ENCODE results near the gene TGFBR2. TPM values are rescaled to one million over a fixed set of nuclear protein-coding genes. Genes with fewer than 3 reads are reported as not detected.

Gene TGFBR2
- total RNA-seq, 2 donors from 2014 or later = 91.8 to 143 TPM

- no peak for TF ChIP-seq POLR2A (IDR thresholded peaks at IDR 0.05)
- no peak for TF ChIP-seq CTCF (IDR thresholded peaks at IDR 0.05)
- DNase-seq (no peak), ATAC-seq (no peak)
- Histone ChIP-seq H3K27ac (no peak overlapping the region), H3K9me3 (no peaks in the 10 kb centered on the region), H3K4me3 (no peak overlapping the region), H3K4me1 (peaks cover 17% of the 10 kb centered on the region), H3K36me3 (replicated peaks in 1 of 2; ENCODE audit: insufficient read depth in 1 of 2, low read depth in 2 of 2) (no peaks in the 10 kb centered on the region), H3K27me3 (no peaks in the 10 kb centered on the region)
- intact Hi-C loops (cut with DNase I) = no loop called here
- 76 to 80% methylated on average over 4 of the region's 4 CpGs for WGBS, 2 donors
Measured at GRCh38 chr3:30576946-30577345, 29.5 kb upstream of the TGFBR2 start.

GRCh38 chr3:30577788-30578187 is 28.6 kb upstream of the TGFBR2 start:
- TF ChIP-seq POLR2A (IDR thresholded peaks at IDR 0.05) (no peak), CTCF (IDR thresholded peaks at IDR 0.05) (no peak)
- intact Hi-C loops (cut with DNase I) = no loop called here
- no peak for ATAC-seq

GRCh38 chr3:30578479-30578878 is 27.9 kb upstream of the TGFBR2 start:
- intact Hi-C loops (cut with DNase I) = no loop called here
- ATAC-seq (peak; percentile 24), DNase-seq (peak in 1 of 4 donors; percentile 63)
- TF ChIP-seq CTCF (IDR thresholded peaks at IDR 0.05) (no peak), POLR2A (IDR thresholded peaks at IDR 0.05) (no peak)
- 67 to 74% methylated on average over 4 of the region's 4 CpGs for WGBS, 2 donors
- no peaks in the 10 kb centered on the region for H3K36me3 ChIP-seq (replicated peaks in 1 of 2; ENCODE audit: insufficient read depth in 1 of 2, low read depth in 2 of 2)
- no peak overlapping the region for H3K4me3 ChIP-seq
- H3K27ac ChIP-seq = peak overlapping the region in 2 of 4 donors; percentile 9 to 24
- no peaks in the 10 kb centered on the region for H3K27me3 ChIP-seq
- no peaks in the 10 kb centered on the region for H3K9me3 ChIP-seq
- H3K4me1 ChIP-seq = peaks cover 18% of the 10 kb centered on the region

More at GRCh38 chr3:30577788-30578187, 28.6 kb upstream of the TGFBR2 start:
- Histone ChIP-seq H3K27ac (no peak overlapping the region), H3K9me3 (no peaks in the 10 kb centered on the region), H3K27me3 (no peaks in the 10 kb centered on the region), H3K36me3 (replicated peaks in 1 of 2; ENCODE audit: insufficient read depth in 1 of 2, low read depth in 2 of 2) (no peaks in the 10 kb centered on the region), H3K4me1 (peaks cover 17% of the 10 kb centered on the region), H3K4me3 (no peak overlapping the region)
- DNase-seq = no peak

GRCh38 chr3:30578986-30579579 is 27.3 kb upstream of the TGFBR2 start:
- no peaks in the 10 kb centered on the region for H3K9me3 ChIP-seq
- H3K27me3 ChIP-seq = no peaks in the 10 kb centered on the region
- H3K4me1 ChIP-seq = peaks cover 24% of the 10 kb centered on the region
- H3K27ac ChIP-seq = peak overlapping the region in 1 of 4 donors; percentile 24
- H3K4me3 ChIP-seq = no peak overlapping the region
- ATAC-seq = no peak
- no peak for DNase-seq
- H3K36me3 ChIP-seq (replicated peaks in 1 of 2; ENCODE audit: insufficient read depth in 1 of 2, low read depth in 2 of 2) = no peaks in the 10 kb centered on the region
- intact Hi-C loops (cut with DNase I) = no loop called here
- no peak for TF ChIP-seq POLR2A (IDR thresholded peaks at IDR 0.05)
- no peak for TF ChIP-seq CTCF (IDR thresholded peaks at IDR 0.05)
- WGBS, 2 donors = 74 to 76% methylated on average over 4 of the region's 4 CpGs

GRCh38 chr3:30581067-30581585 is 25.3 kb upstream of the TGFBR2 start:
- Histone ChIP-seq H3K9me3 (no peaks in the 10 kb centered on the region), H3K4me1 (peaks cover 29% of the 10 kb centered on the region), H3K27ac (no peak overlapping the region), H3K36me3 (replicated peaks in 1 of 2; ENCODE audit: insufficient read depth in 1 of 2, low read depth in 2 of 2) (no peaks in the 10 kb centered on the region), H3K4me3 (no peak overlapping the region), H3K27me3 (no peaks in the 10 kb centered on the region)
- ATAC-seq = no peak
- TF ChIP-seq CTCF (IDR thresholded peaks at IDR 0.05) (no peak), POLR2A (IDR thresholded peaks at IDR 0.05) (no peak)
- 86 to 92% methylated on average over 15 of the region's 15 CpGs for WGBS, 2 donors
- intact Hi-C loops (cut with DNase I) = no loop called here
- no peak for DNase-seq
